GM18517 (cell line): ENCODE results near the gene POLR3K.
"Not testable (repeated sequence)": the region's sequence is repeated elsewhere in the genome, so short reads cannot be mapped to it uniquely, and the experiment has no call there.

Experiments used
- ATAC-seq: cut with Tn5 transposase; IDR thresholded peaks from one replicate; pipeline ENCODE4 v1.9.1; 2021; ENCODE audit warnings: mild to moderate bottlenecking, moderate library complexity; ENCODE audit not compliant: unreplicated experiment

Gene POLR3K

GRCh38 chr16:20886-21285 lies 32.5 kb downstream of the POLR3K start:
- ATAC-seq = not testable (repeated sequence)

GRCh38 chr16:17062-17765 lies 36.2 kb downstream of the POLR3K start:
- not testable (repeated sequence) for ATAC-seq

GRCh38 chr16:10772-11171 lies 42.6 kb downstream of the POLR3K start:
- not testable (repeated sequence) for ATAC-seq

- no peak for ATAC-seq
Observed at GRCh38 chr16:9903-10665, 43.3 kb downstream of the POLR3K start.
